GM18870 (cell line): Measurements from ENCODE around the gene ACAD11.
"Not testable (repeated sequence)": the region's sequence is repeated elsewhere in the genome, so short reads cannot be mapped to it uniquely, and the experiment has no call there.

Source experiments
- ATAC-seq: cut with Tn5 transposase; IDR thresholded peaks from one replicate; pipeline ENCODE4 v1.9.1; 2021; ENCODE audit warnings: moderate library complexity; ENCODE audit not compliant: unreplicated experiment

The ACAD11 gene

DNA sequence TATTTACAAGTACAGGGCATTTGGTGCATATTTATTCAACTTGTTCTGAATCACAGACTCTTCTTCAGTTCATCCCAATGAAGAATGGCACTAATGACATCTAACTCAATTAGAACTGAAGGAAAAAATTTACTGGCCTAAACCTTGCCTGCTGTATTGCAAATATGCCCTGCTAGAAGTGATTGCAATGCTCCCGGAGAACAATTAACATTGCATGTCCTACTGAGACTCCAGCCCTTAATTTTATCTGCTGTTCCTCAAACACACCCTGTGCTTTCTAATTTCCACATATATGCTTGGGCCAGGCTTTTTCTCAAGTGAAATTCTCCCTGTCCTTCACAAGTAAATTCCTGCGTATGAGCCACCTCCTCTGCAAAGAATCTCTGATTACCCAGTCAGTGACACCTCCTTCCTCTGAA lies 54.2 kb downstream of the ACAD11 start:
- ATAC-seq, result no peak

GRCh38 chr3:132600614-132601013 lies 59.0 kb downstream of the ACAD11 start:
- not testable (repeated sequence) for ATAC-seq

DNA sequence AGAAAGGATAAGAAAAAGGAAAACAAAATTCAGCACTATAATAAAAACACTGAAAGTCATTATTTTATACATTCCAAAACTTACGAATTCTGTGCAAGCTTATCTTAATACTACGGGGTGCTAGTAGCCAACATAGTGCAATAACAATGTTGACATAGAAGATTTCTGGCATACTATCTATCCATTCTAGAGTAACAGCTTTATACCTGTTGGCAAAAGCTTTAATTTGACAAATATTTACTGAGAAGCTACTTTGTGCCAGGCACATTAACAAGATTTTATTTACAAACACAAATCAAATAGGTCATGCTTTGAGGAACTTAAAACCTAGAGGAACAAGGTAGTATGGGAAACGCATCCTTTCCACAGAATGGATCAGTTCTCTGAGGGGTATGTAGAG lies 61.4 kb downstream of the ACAD11 start:
- ATAC-seq, result no peak

DNA sequence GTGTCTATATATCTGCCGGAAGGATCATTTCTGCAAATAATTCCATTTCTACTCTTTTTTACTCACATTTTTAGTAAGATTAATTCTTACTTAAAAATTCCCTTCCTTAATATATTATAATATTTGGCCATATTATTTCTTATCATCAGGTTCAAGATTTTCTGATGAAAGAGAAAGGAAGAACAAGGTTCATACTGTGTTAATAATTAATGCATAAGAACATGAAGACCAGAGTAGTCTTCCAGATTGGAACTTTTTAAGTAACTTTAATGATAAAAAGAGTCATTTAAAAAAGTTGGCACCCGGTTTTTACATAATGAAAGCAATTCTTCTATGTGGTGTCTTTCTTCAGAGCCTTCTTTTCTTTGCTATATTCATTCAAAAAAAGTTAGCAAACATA lies 61.9 kb downstream of the ACAD11 start:
- no peak for ATAC-seq

GRCh38 chr3:132596816-132597433 lies 62.7 kb downstream of the ACAD11 start, which contains the start of gene ACKR4:
TSS of gene ACKR4 (plus strand) at chr3:132597270. CDS start at chr3:132600398, 3,128 bp downstream.
- ATAC-seq, result no peak

- ATAC-seq, result no peak
Observed at GRCh38 chr3:132596326-132596725, 63.3 kb downstream of the ACAD11 start.

DNA sequence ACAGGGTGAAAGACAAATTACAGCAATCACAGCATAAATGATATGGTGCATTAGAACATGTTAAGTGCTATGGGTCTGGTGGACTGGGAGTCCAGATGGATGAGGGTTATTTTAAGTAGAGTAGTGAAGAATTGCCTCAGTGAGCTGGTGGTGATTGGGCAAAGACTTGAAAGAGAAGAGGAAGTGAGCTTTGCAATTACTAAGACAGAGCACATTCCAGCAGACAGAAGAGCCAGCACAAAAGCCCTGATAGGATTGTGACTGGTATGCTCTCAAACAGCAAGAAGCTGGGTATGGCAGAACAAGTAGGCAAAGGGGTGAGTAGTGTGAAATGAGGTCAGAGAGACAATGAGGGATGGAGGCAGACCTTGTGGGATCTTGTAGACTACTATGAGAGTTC lies 64.6 kb downstream of the ACAD11 start:
- no peak for ATAC-seq

DNA sequence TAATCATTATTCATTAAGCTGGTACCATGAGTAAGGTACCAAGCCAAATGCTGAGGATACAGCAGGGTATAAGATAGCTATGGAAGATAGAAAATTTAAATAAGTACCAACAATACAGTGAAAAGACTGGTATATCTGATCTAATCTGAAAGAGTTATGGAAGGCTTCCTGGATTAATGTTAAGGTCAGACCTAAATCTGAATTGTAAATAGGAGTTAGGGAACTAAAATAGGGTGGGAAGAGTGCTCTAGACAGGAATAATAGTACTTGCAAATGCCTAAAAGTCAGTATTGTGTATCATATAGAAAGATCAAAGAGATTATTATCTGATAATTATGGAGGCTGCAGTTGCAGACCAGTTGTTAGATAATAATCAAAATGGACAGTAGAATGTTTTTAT lies 65.1 kb downstream of the ACAD11 start:
- ATAC-seq, result no peak

- ATAC-seq, result no peak
Observed at GRCh38 chr3:132593947-132594323, 65.7 kb downstream of the ACAD11 start.

GRCh38 chr3:132593241-132593946 lies 66.2 kb downstream of the ACAD11 start:
- no peak for ATAC-seq

DNA sequence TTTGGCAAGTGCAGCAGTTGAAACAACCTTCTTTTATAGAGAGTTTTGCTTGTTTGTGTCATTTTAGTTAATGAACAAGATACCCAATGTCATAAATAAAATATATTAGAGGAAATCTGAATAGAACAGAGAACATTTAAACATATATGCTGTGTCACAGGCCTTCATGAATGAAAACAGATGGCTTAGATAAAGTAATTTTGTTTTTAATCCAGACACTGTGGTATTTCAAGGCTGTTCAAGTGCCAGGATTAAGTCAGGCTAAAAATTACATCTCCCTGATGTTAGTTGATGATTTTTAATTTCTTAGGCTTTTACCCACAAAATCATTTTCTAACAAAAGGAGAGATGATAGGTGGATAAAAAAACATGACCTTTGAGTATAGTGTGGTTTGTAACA lies 67.4 kb downstream of the ACAD11 start:
- ATAC-seq, result no peak

DNA sequence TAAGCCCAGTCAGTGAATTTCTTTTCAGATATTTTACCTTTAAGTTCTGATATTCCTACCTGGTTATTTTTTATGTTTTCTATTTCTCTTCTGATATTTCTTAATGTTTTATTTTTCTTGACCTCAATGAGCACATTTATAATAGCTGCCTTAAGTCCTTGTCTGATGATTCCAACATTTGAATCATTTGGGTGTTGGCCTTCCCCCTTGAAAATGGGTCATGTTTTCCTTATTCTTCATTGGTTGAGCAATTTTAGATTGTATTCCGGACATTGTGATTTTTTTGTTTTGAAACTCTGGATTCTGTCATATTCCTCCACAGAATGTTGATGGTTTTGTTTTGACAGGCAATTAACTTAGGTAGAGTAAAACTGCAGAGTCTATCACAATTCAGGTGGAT lies 72.2 kb downstream of the ACAD11 start:
- no peak for ATAC-seq

GRCh38 chr3:132573797-132574211 lies 85.8 kb downstream of the ACAD11 start:
- no peak for ATAC-seq

DNA sequence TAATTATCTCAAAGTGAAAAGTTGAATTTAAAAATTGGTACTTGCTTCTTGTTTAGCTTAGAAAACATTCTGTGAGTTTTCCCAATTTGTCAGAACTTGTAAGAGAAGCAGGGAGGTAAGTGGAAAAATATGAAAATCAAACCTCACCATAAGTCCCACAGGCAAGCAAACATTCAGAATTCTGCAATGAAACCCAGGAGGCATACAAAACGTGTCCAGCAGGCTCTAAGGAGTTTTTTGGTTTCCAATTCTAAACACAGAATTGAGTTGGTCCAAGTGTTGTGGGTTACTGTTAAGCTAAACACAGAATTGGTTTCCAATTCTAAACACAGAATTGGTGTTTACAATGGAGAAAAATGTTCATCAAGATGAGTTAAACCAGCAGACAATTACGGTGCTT lies 89.6 kb downstream of the ACAD11 start:
- no peak for ATAC-seq

DNA sequence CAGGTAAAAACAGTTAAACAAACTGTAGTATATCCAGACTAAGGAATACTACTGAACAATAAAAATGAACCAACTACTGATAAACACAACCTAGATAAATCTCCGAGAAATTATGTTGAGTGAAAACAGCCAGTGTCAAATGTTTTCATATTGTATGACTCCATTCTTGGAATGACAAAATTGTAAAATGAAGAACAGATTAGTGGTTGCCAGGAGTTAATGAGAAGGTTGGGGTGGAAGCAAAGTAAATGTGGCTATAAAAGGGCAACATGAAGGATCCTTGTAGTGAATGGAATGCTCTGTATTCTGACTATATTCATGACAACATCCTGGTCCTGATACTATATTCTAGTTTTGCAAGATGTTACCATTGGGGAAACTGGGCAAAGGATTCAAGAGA lies 90.0 kb downstream of the ACAD11 start:
- no peak for ATAC-seq

GRCh38 chr3:132569153-132569552 lies 90.5 kb downstream of the ACAD11 start:
- ATAC-seq, result no peak

DNA sequence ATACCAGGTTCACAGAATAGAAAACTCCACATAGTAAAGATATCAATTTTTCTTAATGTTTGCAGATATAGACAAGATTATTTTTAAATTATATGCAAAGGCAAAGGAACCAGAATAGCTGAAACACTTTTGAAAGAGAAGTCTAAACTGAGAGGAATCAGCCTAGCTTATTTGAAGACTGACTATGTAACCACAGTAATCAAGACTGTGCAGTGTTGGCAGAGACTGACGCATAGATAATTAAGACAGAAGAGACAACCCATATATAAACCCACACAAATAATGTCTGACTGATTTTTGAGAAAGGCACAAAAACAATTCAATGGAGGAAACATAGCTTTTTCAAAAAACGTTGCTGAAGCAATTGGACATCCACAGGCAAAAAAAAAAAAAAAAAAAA lies 91.2 kb downstream of the ACAD11 start:
- ATAC-seq, result no peak

DNA sequence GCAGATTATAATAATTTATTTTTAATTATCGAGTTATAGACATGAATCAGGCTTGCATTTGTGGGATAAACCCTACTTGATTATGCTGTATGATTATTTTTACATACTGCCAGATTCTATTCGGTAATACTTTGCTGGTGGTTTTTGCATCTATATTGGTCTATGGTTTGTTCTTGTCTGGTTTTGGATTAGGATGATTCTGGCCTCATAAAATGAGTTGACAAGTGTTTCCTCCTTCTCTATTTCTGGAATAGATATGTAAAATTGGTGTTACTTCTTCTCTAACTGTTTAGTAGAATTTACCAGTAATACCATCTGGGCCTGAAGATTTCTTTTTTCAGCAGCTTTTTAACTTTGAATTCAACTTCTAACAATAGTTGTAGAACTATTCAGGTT lies 95.5 kb downstream of the ACAD11 start:
- ATAC-seq, result no peak

DNA sequence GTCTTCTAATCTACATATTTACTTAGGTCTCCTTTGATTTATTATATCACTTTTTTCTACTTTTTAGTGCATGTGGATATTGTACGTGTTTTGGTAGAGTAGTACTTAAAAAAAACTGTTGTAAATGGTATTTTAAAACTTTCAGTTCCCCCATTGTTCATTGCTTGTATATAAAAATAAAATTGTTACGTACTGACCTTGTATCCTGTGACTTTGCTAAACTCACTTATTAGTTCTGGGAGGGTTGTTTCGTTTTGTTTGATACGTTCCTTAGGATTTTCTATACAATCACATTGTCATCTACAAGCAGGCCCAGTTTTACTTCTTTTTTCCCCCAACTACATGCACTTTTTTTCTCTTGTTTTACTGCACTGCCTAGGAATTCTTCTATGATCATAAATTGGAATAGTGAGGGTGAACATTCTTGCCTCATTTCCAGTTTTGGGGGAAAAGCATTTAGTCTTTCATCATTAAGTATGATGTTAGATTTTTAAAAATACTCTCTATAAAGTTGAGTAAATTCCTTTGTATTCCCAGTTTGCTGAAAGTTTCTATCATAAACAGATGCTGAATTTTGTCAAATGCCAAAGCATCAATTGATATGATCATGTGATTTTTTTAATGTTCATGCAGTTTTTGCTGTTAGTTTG lies 96.1 kb downstream of the ACAD11 start:
- no peak for ATAC-seq

- no peak for ATAC-seq
Observed at GRCh38 chr3:132561003-132561402, 98.6 kb downstream of the ACAD11 start.

DNA sequence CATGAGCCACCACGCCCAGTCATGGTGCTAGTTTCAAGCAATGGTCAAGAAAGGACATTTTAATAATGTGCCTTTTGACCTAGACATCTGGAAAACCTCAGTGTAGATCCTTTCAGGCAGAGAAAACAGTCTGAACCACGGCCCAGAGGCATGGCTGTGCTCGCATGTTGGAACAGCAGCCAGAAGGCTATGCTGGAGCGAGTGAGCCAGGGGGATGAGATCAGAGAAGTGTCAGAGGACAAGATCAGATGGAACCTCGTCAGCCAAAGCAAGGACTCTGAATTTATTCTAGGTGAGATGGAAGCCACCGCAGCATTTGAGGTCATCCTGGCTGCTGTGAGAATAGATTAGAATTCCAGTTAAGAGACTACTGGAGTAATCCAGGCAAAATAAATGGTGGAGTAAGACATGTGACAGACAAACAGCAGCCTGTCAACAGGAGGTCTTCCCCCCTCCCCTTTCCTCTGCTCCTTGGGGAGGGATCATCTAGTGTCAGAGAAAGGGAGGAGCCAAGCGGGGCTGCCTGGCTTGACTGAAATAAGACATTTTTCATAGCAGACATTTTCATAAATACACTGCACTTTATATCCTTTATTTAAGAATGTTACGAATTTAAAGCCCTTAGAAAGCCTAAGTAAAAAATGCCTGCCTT lies 103.0 kb downstream of the ACAD11 start:
- no peak for ATAC-seq

- ATAC-seq, result not testable (repeated sequence)
Observed at GRCh38 chr3:132556036-132556386, 103.6 kb downstream of the ACAD11 start.
